ENCODE data around the gene HACD2.
A peak's percentile ranks its signal among the peaks of the same experiment; 100 is the strongest.

Gene HACD2

DNA sequence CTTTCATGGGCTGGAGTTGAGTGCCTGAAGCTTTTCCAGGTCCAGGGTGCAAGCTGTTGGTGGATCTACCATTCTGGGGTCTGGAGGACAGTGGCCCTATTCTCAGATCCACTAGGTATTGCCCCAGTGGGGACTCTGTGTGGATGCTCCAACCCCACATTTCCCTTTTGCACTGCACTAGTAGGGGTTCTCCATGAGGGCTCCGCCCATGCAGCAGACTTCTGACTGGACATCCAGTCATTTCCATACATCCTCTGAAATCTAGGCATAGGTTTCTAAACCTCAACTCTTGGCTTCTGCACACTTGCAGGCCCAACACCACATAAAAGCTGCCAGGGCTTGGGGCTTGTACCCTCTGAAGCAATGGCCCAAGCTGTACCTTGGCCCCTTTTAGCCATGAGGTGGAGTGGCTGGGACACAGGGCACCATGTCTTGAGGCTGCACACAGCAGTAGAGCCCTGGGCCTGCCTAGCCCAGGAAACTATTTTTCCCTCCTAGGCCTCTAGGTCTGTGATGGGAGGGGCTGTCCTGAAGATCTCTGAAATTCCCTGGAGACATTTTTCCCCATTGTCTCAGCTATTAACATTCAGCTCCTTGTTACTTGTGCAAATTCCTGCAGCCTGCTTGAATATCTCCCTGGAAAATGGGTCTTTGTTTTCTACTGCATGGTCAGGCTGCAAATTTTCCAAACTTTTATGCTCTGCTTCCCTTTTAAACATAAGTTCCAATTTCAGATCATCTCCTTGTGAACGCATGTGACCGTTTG is 6.0 kb upstream of the HACD2 start:
- Histone ChIP-seq H3K36me3 (ENCODE audit: control insufficient read depth, insufficient read depth, low read length) (peaks cover 42% of the 10 kb centered on the region), H3K4me3 (ENCODE audit: extremely low read depth, insufficient read depth, low read length, poor library complexity, severe bottlenecking) (no peak overlapping the region), H3K9me3 (ENCODE audit: control insufficient read depth, low read length) (peaks cover 29% of the 10 kb centered on the region), H3K4me1 (ENCODE audit: control insufficient read depth, insufficient read depth, low read length, poor library complexity, severe bottlenecking) (peaks cover 9% of the 10 kb centered on the region), H3K27ac (ENCODE audit: low read depth, low read length, severe bottlenecking) (no peak overlapping the region)
- WGBS, 2 experiments (ENCODE audit: insufficient coverage in 2 of 2) = 67 to 87% methylated on average over 3 of the region's 3 CpGs

DNA sequence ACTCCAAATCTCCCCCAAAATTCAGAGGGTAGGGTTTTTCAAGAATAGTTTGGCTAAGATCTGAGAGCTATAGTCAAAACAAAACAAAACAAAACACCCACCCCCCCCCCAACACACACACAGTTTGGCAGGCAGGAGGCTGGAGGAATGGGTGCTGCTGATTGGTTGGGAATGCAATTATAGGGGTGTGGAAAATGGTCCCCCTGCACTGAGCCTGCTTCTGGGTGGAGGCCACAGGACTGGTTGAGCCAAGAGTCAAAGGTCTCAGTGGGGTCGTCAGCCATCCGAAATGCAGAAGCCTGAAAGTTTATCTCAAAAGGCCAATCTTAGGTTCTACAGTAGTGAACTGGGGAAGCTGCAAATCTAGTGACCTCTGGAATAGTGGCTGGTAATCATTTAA is 2.5 kb upstream of the HACD2 start:
- Histone ChIP-seq H3K4me1 (ENCODE audit: control insufficient read depth, insufficient read depth, low read length, poor library complexity, severe bottlenecking) (peaks cover 9% of the 10 kb centered on the region), H3K27ac (ENCODE audit: low read depth, low read length, severe bottlenecking) (peak overlapping the region; percentile 97), H3K9me3 (ENCODE audit: control insufficient read depth, low read length) (peaks cover 29% of the 10 kb centered on the region), H3K36me3 (ENCODE audit: control insufficient read depth, insufficient read depth, low read length) (peaks cover 42% of the 10 kb centered on the region), H3K4me3 (ENCODE audit: extremely low read depth, insufficient read depth, low read length, poor library complexity, severe bottlenecking) (no peak overlapping the region)
- 76 to 90% methylated on average over 2 of the region's 2 CpGs for WGBS, 2 experiments (ENCODE audit: insufficient coverage in 2 of 2)

- peaks cover 29% of the 10 kb centered on the region for H3K9me3 ChIP-seq (ENCODE audit: control insufficient read depth, low read length)
- no CpG with 5 or more reads among the region's 2 CpGs for WGBS, 2 experiments (ENCODE audit: insufficient coverage in 2 of 2)
- peaks cover 9% of the 10 kb centered on the region for H3K4me1 ChIP-seq (ENCODE audit: control insufficient read depth, insufficient read depth, low read length, poor library complexity, severe bottlenecking)
- H3K4me3 ChIP-seq (ENCODE audit: extremely low read depth, insufficient read depth, low read length, poor library complexity, severe bottlenecking) = peak overlapping the region; percentile 85
- peaks cover 38% of the 10 kb centered on the region for H3K36me3 ChIP-seq (ENCODE audit: control insufficient read depth, insufficient read depth, low read length)
- peak overlapping the region; percentile 97 for H3K27ac ChIP-seq (ENCODE audit: low read depth, low read length, severe bottlenecking)
Observed at GRCh38 chr3:123586968-123587367, 2.1 kb upstream of the HACD2 start.

GRCh38 chr3:123586131-123586530 is 1.3 kb upstream of the HACD2 start:
- Histone ChIP-seq H3K4me3 (ENCODE audit: extremely low read depth, insufficient read depth, low read length, poor library complexity, severe bottlenecking) (peak overlapping the region; percentile 85), H3K4me1 (ENCODE audit: control insufficient read depth, insufficient read depth, low read length, poor library complexity, severe bottlenecking) (peaks cover 9% of the 10 kb centered on the region), H3K9me3 (ENCODE audit: control insufficient read depth, low read length) (peaks cover 28% of the 10 kb centered on the region), H3K36me3 (ENCODE audit: control insufficient read depth, insufficient read depth, low read length) (peaks cover 36% of the 10 kb centered on the region), H3K27ac (ENCODE audit: low read depth, low read length, severe bottlenecking) (peak overlapping the region; percentile 97)
- 6 to 12% methylated on average over 3 to 7 of the region's 10 CpGs for WGBS, 2 experiments (ENCODE audit: insufficient coverage in 2 of 2)

GRCh38 chr3:123584284-123584987 is 417 bp downstream of the HACD2 start:
- peaks cover 35% of the 10 kb centered on the region for H3K36me3 ChIP-seq (ENCODE audit: control insufficient read depth, insufficient read depth, low read length)
- peak overlapping the region; percentile 97 for H3K27ac ChIP-seq (ENCODE audit: low read depth, low read length, severe bottlenecking)
- H3K9me3 ChIP-seq (ENCODE audit: control insufficient read depth, low read length) = peaks cover 13% of the 10 kb centered on the region
- peaks cover 9% of the 10 kb centered on the region for H3K4me1 ChIP-seq (ENCODE audit: control insufficient read depth, insufficient read depth, low read length, poor library complexity, severe bottlenecking)
- 0% methylated on average over 34 to 58 of the region's 65 CpGs for WGBS, 2 experiments (ENCODE audit: insufficient coverage in 2 of 2)
- peak overlapping the region; percentile 85 for H3K4me3 ChIP-seq (ENCODE audit: extremely low read depth, insufficient read depth, low read length, poor library complexity, severe bottlenecking)

- Histone ChIP-seq H3K27ac (ENCODE audit: low read depth, low read length, severe bottlenecking) (no peak overlapping the region), H3K4me3 (ENCODE audit: extremely low read depth, insufficient read depth, low read length, poor library complexity, severe bottlenecking) (peak overlapping the region; percentile 85), H3K36me3 (ENCODE audit: control insufficient read depth, insufficient read depth, low read length) (peaks cover 37% of the 10 kb centered on the region), H3K4me1 (ENCODE audit: control insufficient read depth, insufficient read depth, low read length, poor library complexity, severe bottlenecking) (peaks cover 9% of the 10 kb centered on the region), H3K9me3 (ENCODE audit: control insufficient read depth, low read length) (peaks cover 11% of the 10 kb centered on the region)
- WGBS, 2 experiments (ENCODE audit: insufficient coverage in 2 of 2) = no CpG with 5 or more reads among the region's 3 CpGs
Observed at GRCh38 chr3:123583561-123583960, 1.3 kb downstream of the HACD2 start.

DNA sequence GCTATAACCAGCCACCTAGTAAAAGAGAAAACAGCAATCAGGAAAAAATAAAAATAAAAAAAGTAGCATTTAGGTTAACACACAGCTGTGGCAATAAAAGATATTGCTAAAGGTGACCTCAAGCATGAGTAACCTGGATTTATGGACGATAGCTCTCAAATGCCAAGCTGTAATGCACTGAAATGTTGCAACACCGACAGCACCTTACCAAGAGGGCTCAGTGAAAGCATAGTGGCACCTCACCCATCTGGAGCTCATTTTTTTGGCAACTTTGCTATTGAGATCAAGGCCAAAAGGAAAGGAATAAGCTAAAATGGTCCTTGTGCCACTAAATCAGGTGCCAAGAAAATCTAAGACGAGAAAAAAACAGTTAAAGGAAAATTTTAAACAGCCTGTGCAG is 2.5 kb downstream of the HACD2 start:
- Histone ChIP-seq H3K27ac (ENCODE audit: low read depth, low read length, severe bottlenecking) (no peak overlapping the region), H3K4me3 (ENCODE audit: extremely low read depth, insufficient read depth, low read length, poor library complexity, severe bottlenecking) (no peak overlapping the region), H3K36me3 (ENCODE audit: control insufficient read depth, insufficient read depth, low read length) (peaks cover 38% of the 10 kb centered on the region), H3K9me3 (ENCODE audit: control insufficient read depth, low read length) (peaks cover under 1% of the 10 kb centered on the region), H3K4me1 (ENCODE audit: control insufficient read depth, insufficient read depth, low read length, poor library complexity, severe bottlenecking) (peaks cover 5% of the 10 kb centered on the region)
- 97 to 98% methylated on average over 3 of the region's 3 CpGs for WGBS, 2 experiments (ENCODE audit: insufficient coverage in 2 of 2)

- Histone ChIP-seq H3K27ac (ENCODE audit: low read depth, low read length, severe bottlenecking) (no peak overlapping the region), H3K36me3 (ENCODE audit: control insufficient read depth, insufficient read depth, low read length) (peaks cover 43% of the 10 kb centered on the region)
- 90% methylated on average over 2 of the region's 3 CpGs; no CpG with 5 or more reads in 1 of the 2 experiments for WGBS, 2 experiments (ENCODE audit: insufficient coverage in 2 of 2)
Observed at GRCh38 chr3:123576122-123576521, 8.7 kb downstream of the HACD2 start.

GRCh38 chr3:123571973-123572365 is 12.9 kb downstream of the HACD2 start:
- WGBS, 2 experiments (ENCODE audit: insufficient coverage in 2 of 2) = 100% methylated on average over 1 to 2 of the region's 2 CpGs
- peaks cover 15% of the 10 kb centered on the region for H3K4me1 ChIP-seq (ENCODE audit: control insufficient read depth, insufficient read depth, low read length, poor library complexity, severe bottlenecking)
- H3K27ac ChIP-seq (ENCODE audit: low read depth, low read length, severe bottlenecking) = no peak overlapping the region
- no peak overlapping the region for H3K4me3 ChIP-seq (ENCODE audit: extremely low read depth, insufficient read depth, low read length, poor library complexity, severe bottlenecking)
- no peaks in the 10 kb centered on the region for H3K9me3 ChIP-seq (ENCODE audit: control insufficient read depth, low read length)
- H3K36me3 ChIP-seq (ENCODE audit: control insufficient read depth, insufficient read depth, low read length) = peaks cover 16% of the 10 kb centered on the region

More at GRCh38 chr3:123576122-123576521, 8.7 kb downstream of the HACD2 start:
- Histone ChIP-seq H3K4me1 (ENCODE audit: control insufficient read depth, insufficient read depth, low read length, poor library complexity, severe bottlenecking) (peaks cover 14% of the 10 kb centered on the region), H3K9me3 (ENCODE audit: control insufficient read depth, low read length) (no peaks in the 10 kb centered on the region), H3K4me3 (ENCODE audit: extremely low read depth, insufficient read depth, low read length, poor library complexity, severe bottlenecking) (no peak overlapping the region)

GRCh38 chr3:123571264-123571972 is 13.4 kb downstream of the HACD2 start:
- no peak overlapping the region for H3K27ac ChIP-seq (ENCODE audit: low read depth, low read length, severe bottlenecking)
- H3K36me3 ChIP-seq (ENCODE audit: control insufficient read depth, insufficient read depth, low read length) = peaks cover 12% of the 10 kb centered on the region
- no peaks in the 10 kb centered on the region for H3K9me3 ChIP-seq (ENCODE audit: control insufficient read depth, low read length)
- H3K4me1 ChIP-seq (ENCODE audit: control insufficient read depth, insufficient read depth, low read length, poor library complexity, severe bottlenecking) = peaks cover 13% of the 10 kb centered on the region
- WGBS, 2 experiments (ENCODE audit: insufficient coverage in 2 of 2) = 52% methylated on average over 2 of the region's 4 CpGs; no CpG with 5 or more reads in 1 of the 2 experiments
- no peak overlapping the region for H3K4me3 ChIP-seq (ENCODE audit: extremely low read depth, insufficient read depth, low read length, poor library complexity, severe bottlenecking)
